Thyroid gland (tissue), 4 donors: ENCODE results near the gene ZNF398.

Source experiments
- POLR2A ChIP-seq, 2 donors: fragments of 450-650 bp; IDR thresholded peaks; one replicate each; pipeline ENCODE4 v1.6.1; 2017; ENCODE audit warnings: antibody characterized with exemption in 2 of 2, mild to moderate bottlenecking in 2 of 2, moderate library complexity in 1 of 2
- TF ChIP-seq, protein P1 (sequence below), 6 experiments: fragments of 200-600 bp in 3 of 6; fragments of 450-650 bp in 3 of 6; sonication (generic) in 3 of 6; IDR thresholded peaks; one replicate each; pipeline ENCODE4 v1.5.1; 2016 to 2019; ENCODE audit warnings: antibody characterized with exemption in 6 of 6, mild to moderate bottlenecking in 2 of 6, inconsistent platforms in 1 of 6, moderate library complexity in 1 of 6

GRCh38 chr7:149197675-149198074 is 50.4 kb downstream of the ZNF398 start:
- TF ChIP-seq POLR2A (IDR thresholded peaks at IDR 0.05) = no peak
- TF ChIP-seq, protein P1, sequence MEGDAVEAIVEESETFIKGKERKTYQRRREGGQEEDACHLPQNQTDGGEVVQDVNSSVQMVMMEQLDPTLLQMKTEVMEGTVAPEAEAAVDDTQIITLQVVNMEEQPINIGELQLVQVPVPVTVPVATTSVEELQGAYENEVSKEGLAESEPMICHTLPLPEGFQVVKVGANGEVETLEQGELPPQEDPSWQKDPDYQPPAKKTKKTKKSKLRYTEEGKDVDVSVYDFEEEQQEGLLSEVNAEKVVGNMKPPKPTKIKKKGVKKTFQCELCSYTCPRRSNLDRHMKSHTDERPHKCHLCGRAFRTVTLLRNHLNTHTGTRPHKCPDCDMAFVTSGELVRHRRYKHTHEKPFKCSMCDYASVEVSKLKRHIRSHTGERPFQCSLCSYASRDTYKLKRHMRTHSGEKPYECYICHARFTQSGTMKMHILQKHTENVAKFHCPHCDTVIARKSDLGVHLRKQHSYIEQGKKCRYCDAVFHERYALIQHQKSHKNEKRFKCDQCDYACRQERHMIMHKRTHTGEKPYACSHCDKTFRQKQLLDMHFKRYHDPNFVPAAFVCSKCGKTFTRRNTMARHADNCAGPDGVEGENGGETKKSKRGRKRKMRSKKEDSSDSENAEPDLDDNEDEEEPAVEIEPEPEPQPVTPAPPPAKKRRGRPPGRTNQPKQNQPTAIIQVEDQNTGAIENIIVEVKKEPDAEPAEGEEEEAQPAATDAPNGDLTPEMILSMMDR (IDR thresholded peaks at IDR 0.05) = no peak
